ENCODE measurements around the gene MTUS2.

DNA sequence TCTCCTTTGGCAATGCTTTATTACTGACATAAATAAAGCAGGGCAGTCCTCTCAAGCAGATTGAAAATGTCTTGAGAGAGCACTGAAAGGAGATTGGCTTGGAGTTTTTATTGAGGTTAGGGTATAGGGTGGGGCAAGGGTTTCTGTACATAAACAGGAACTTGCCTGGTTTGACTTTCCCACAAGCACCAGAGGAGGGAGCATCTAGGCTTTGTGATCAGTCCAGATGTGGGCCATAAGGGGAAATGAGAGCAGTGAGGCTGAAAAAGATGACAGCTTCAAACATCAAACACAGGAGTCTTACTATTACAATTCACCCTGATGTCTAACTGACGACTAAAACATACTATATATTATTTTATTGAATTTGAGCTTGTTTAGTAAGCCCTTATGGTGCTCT is 260.9 kb downstream of the MTUS2 start:
- TF ChIP-seq RAD21 (conservative IDR thresholded peaks at IDR 0.05) (no peak), POLR2AphosphoS5 (IDR thresholded peaks at IDR 0.05) (no peak)

Measured in neural cell (in vitro differentiated cells).